Choroid plexus epithelial cell (primary cell): ENCODE results near the gene CMPK2.
A peak's percentile ranks its signal among the peaks of the same experiment; 100 is the strongest.

Source experiments
- DNase-seq: peaks from one replicate; pipeline ENCODE4 v3.0.0-alpha.2; 2010; ENCODE audit warnings: low read depth
- H3K4me3 ChIP-seq: 2 replicates; pipeline ENCODE4 v1.5.1; 2011; ENCODE audit warnings: low read depth, mild to moderate bottlenecking, control low read depth, low read length, moderate library complexity
- TF ChIP-seq, protein P1 (sequence below): conservative IDR thresholded peaks from 2 replicates; pipeline ENCODE4 v1.5.1; 2011; ENCODE audit warnings: low read depth, mild to moderate bottlenecking, control low read depth, inconsistent platforms, low read length, moderate library complexity

Gene CMPK2, protein sequence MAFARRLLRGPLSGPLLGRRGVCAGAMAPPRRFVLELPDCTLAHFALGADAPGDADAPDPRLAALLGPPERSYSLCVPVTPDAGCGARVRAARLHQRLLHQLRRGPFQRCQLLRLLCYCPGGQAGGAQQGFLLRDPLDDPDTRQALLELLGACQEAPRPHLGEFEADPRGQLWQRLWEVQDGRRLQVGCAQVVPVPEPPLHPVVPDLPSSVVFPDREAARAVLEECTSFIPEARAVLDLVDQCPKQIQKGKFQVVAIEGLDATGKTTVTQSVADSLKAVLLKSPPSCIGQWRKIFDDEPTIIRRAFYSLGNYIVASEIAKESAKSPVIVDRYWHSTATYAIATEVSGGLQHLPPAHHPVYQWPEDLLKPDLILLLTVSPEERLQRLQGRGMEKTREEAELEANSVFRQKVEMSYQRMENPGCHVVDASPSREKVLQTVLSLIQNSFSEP

GRCh38 chr2:6865346-6866274 is at the start of gene CMPK2:
Gene CMPK2 (minus strand): TSS chr2:6865907. CDS start chr2:6865696, 211 bp downstream.
- peak; percentile 59 for DNase-seq
- TF ChIP-seq, protein P1, sequence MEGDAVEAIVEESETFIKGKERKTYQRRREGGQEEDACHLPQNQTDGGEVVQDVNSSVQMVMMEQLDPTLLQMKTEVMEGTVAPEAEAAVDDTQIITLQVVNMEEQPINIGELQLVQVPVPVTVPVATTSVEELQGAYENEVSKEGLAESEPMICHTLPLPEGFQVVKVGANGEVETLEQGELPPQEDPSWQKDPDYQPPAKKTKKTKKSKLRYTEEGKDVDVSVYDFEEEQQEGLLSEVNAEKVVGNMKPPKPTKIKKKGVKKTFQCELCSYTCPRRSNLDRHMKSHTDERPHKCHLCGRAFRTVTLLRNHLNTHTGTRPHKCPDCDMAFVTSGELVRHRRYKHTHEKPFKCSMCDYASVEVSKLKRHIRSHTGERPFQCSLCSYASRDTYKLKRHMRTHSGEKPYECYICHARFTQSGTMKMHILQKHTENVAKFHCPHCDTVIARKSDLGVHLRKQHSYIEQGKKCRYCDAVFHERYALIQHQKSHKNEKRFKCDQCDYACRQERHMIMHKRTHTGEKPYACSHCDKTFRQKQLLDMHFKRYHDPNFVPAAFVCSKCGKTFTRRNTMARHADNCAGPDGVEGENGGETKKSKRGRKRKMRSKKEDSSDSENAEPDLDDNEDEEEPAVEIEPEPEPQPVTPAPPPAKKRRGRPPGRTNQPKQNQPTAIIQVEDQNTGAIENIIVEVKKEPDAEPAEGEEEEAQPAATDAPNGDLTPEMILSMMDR = no peak
- peak within 1 kb of the TSS; percentile 66 for H3K4me3 ChIP-seq

- TF ChIP-seq, protein P1 = no peak
- no peak for DNase-seq
- no peak overlapping the region for H3K4me3 ChIP-seq
These were observed 49.7 kb upstream of the CMPK2 start for GRCh38 chr2:6915399-6915798.

DNA sequence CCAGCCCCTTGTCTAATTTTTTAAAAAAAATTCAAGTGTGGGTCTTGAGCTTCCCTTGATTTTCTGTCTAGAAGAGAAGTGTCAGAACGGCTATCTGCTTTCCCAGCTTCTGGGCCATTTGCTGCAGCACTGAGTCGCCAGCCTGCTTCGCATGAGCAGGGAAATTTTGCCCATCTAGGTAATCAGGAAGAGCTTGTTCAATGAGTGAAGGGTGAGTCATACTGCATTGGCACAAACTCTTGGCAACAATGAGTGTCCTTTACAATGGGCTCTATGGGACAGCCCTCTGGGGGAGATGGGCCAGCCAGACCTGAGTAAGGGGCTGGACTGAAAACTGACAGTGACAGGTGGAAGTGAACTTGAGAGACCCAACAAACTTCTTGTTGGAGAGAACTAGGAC is 49.1 kb upstream of the CMPK2 start:
- TF ChIP-seq, protein P1 = no peak
- no peak for DNase-seq
- no peak overlapping the region for H3K4me3 ChIP-seq

GRCh38 chr2:6913415-6914157 is 47.9 kb upstream of the CMPK2 start:
- no peak overlapping the region for H3K4me3 ChIP-seq
- DNase-seq = no peak
- TF ChIP-seq, protein P1 = no peak

DNA sequence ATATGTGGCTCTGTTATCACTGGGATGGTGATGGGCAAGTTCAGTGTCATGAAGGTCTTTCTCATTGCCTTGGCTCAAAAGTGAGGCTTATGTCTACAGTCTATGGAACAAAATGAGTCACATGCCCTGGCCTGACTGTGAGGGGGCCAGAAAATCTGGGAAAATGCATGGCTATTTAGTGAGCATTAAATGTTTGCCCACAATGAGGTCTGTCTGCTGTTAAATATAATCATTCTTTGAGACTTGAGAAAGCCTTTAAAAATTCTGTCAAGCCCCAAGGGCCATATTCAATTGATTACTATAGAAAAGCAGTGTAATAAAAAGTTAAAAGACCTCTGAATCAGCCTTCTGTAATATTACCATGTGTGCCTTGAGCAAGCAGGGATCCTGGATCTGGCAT is 46.0 kb upstream of the CMPK2 start:
- no peak for DNase-seq
- H3K4me3 ChIP-seq = no peak overlapping the region
- TF ChIP-seq, protein P1 = no peak

- H3K4me3 ChIP-seq = no peak overlapping the region
- TF ChIP-seq, protein P1 = no peak
- DNase-seq = peak; percentile 23
These were observed 44.0 kb upstream of the CMPK2 start for GRCh38 chr2:6909431-6910385.
